GM23338 (cell line): ENCODE data around the gene FTH1. TPM values are rescaled to one million over a fixed set of nuclear protein-coding genes. Genes with fewer than 3 reads are reported as not detected.
A peak's percentile ranks its signal among the peaks of the same experiment; 100 is the strongest.

ENCODE experiments used
- ATAC-seq: fragments of 200-7000 bp; cut with Tn5 transposase; 3 replicates; pipeline ENCODE4 v1.9.1; 2020
- DNase-seq: peaks from one replicate; pipeline ENCODE4 v3.0.0-alpha.2; 2015; ENCODE audit warnings: low spot score
- H2AFZ ChIP-seq: fragments of 200-600 bp; sonication (generic); 2 replicates; pipeline ENCODE4 v1.8.0; 2016; ENCODE audit warnings: antibody characterized with exemption, mild to moderate bottlenecking, moderate library complexity
- H3F3A ChIP-seq: fragments of 200-600 bp; sonication (generic); replicated peaks from 2 replicates; pipeline ENCODE4 v1.8.0; 2017; ENCODE audit warnings: antibody characterized with exemption, mixed run types, low read depth
- H3K27ac ChIP-seq: fragments of 200-600 bp; sonication (generic); 2 replicates; pipeline ENCODE4 v1.6.1; 2016; ENCODE audit warnings: low read depth
- H3K27me3 ChIP-seq: fragments of 200-600 bp; sonication (generic); 2 replicates; pipeline ENCODE4 v1.8.0; 2016; ENCODE audit warnings: mild to moderate bottlenecking, mixed run types, moderate library complexity; ENCODE audit not compliant: insufficient read depth
- H3K36me3 ChIP-seq: fragments of 200-600 bp; sonication (generic); 2 replicates; pipeline ENCODE4 v1.8.0; 2016; ENCODE audit warnings: mild to moderate bottlenecking; ENCODE audit not compliant: insufficient read depth
- H3K4me1 ChIP-seq: fragments of 200-600 bp; sonication (generic); 2 replicates; pipeline ENCODE4 v1.8.0; 2016; ENCODE audit warnings: mild to moderate bottlenecking, moderate library complexity; ENCODE audit not compliant: insufficient read depth
- H3K4me2 ChIP-seq: fragments of 200-600 bp; sonication (generic); 2 replicates; pipeline ENCODE4 v1.7.1; 2017; ENCODE audit warnings: mixed run types
- H3K4me3 ChIP-seq: fragments of 200-600 bp; sonication (generic); 2 replicates; pipeline ENCODE4 v1.6.1; 2016; ENCODE audit warnings: mixed run types
- H3K79me2 ChIP-seq: fragments of 200-600 bp; sonication (generic); replicated peaks from 2 replicates; pipeline ENCODE4 v1.8.0; 2017; ENCODE audit warnings: mild to moderate bottlenecking; ENCODE audit not compliant: insufficient read depth
- H3K9me2 ChIP-seq: fragments of 200-600 bp; sonication (generic); 2 replicates; pipeline ENCODE4 v1.8.0; 2017; ENCODE audit not compliant: insufficient read depth
- H4K20me1 ChIP-seq: fragments of 200-600 bp; sonication (generic); replicated peaks from 2 replicates; pipeline ENCODE4 v1.8.0; 2017; ENCODE audit warnings: mild to moderate bottlenecking; ENCODE audit not compliant: insufficient read depth
- H3K27ac Mint-ChIP-seq: 2 replicates; pipeline ENCODE4 v1.8.0; 2020; ENCODE audit warnings: inconsistent platforms, mild to moderate bottlenecking, moderate library complexity, mixed read lengths
- H3K27me3 Mint-ChIP-seq: 3 replicates; pipeline ENCODE4 v1.8.0; 2022; ENCODE audit warnings: low read depth, mild to moderate bottlenecking, moderate library complexity, mixed read lengths, inconsistent platforms; ENCODE audit not compliant: insufficient read depth, poor library complexity
- H3K36me3 Mint-ChIP-seq: 3 replicates; pipeline ENCODE4 v1.8.0; 2021; ENCODE audit warnings: low read depth, mild to moderate bottlenecking, inconsistent platforms, moderate library complexity, mixed read lengths
- H3K4me1 Mint-ChIP-seq: 3 replicates; pipeline ENCODE4 v1.8.0; 2020; ENCODE audit warnings: mild to moderate bottlenecking, inconsistent platforms, mixed read lengths
- H3K4me3 Mint-ChIP-seq: 3 replicates; pipeline ENCODE4 v1.8.0; 2021; ENCODE audit warnings: moderate library complexity, mild to moderate bottlenecking, inconsistent platforms, mixed read lengths
- H3K9me3 Mint-ChIP-seq: 3 replicates; pipeline ENCODE4 v1.8.0; 2020; ENCODE audit warnings: moderate library complexity, mild to moderate bottlenecking, inconsistent platforms, mixed read lengths
- CREB1 ChIP-seq: fragments of 250-450 bp; sonication (Bioruptor Pico); IDR thresholded peaks from 2 replicates; pipeline ENCODE4 v1.5.0; 2020; ENCODE audit warnings: low read depth, mild to moderate bottlenecking, moderate library complexity
- CTCF ChIP-seq, 2 experiments: fragments of 200-600 bp in 1 of 2; sonication (generic) in 1 of 2; conservative IDR thresholded peaks; 2 replicates each; pipeline versions ENCODE4 v1.5.1 to v1.6.1; 2016 to 2017; ENCODE audit warnings: antibody characterized with exemption in 2 of 2, low read depth in 2 of 2, mild to moderate bottlenecking in 2 of 2, moderate library complexity in 1 of 2
- ETS1 ChIP-seq: IDR thresholded peaks from 2 replicates; pipeline ENCODE4 v1.6.1; 2016; ENCODE audit warnings: antibody characterized with exemption
- EZH2 ChIP-seq: fragments of 200-600 bp; sonication (generic); IDR thresholded peaks from one replicate; pipeline ENCODE4 v1.8.0; 2017; ENCODE audit warnings: antibody characterized with exemption, mild to moderate bottlenecking, low read depth; ENCODE audit not compliant: unreplicated experiment
- EZH2phosphoT487 ChIP-seq: fragments of 200-600 bp; sonication (generic); IDR thresholded peaks from one replicate; pipeline ENCODE4 v1.8.1; 2018; ENCODE audit warnings: antibody characterized with exemption; ENCODE audit not compliant: unreplicated experiment
- JUNB ChIP-seq: IDR thresholded peaks from one replicate; pipeline ENCODE4 v1.6.1; 2016; ENCODE audit warnings: antibody characterized with exemption; ENCODE audit not compliant: unreplicated experiment
- NANOG ChIP-seq: IDR thresholded peaks from 2 replicates; pipeline ENCODE4 v1.6.1; 2016; ENCODE audit warnings: antibody characterized with exemption, borderline replicate concordance
- POLR2AphosphoS5 ChIP-seq: IDR thresholded peaks from 2 replicates; pipeline ENCODE4 v1.6.1; 2016; ENCODE audit warnings: antibody characterized with exemption, low read depth
- REST ChIP-seq: IDR thresholded peaks from one replicate; pipeline ENCODE4 v1.6.1; 2018; ENCODE audit warnings: antibody characterized with exemption; ENCODE audit not compliant: unreplicated experiment
- STAT1 ChIP-seq: IDR thresholded peaks from one replicate; pipeline ENCODE4 v1.6.1; 2016; ENCODE audit warnings: antibody characterized with exemption; ENCODE audit not compliant: unreplicated experiment
- ZNF114 ChIP-seq: fragments of 250-450 bp; sonication (Bioruptor Pico); IDR thresholded peaks from 2 replicates; pipeline ENCODE4 v1.5.0; 2020; ENCODE audit warnings: mild to moderate bottlenecking, moderate library complexity
- ZNF331 ChIP-seq: fragments of 250-450 bp; sonication (Bioruptor Pico); IDR thresholded peaks from 2 replicates; pipeline ENCODE4 v1.5.0; 2020; ENCODE audit warnings: low read depth, mild to moderate bottlenecking, moderate library complexity
- ZNF462 ChIP-seq: fragments of 250-450 bp; sonication (Bioruptor Pico); IDR thresholded peaks from 2 replicates; pipeline ENCODE4 v1.5.0; 2020; ENCODE audit warnings: mild to moderate bottlenecking, moderate library complexity
- polyA plus RNA-seq: library from polyadenylated mRNA; unstranded; fragments of >200 nt; fragmentation: Nextera tagmentation; extraction: Ambion mirVana; gene quantifications from 2 replicates; pipeline ENCODE4 v1.2.1, GENCODE V29; 2016
- total RNA-seq: library from RNA; depleted of rRNA; stranded (reverse); fragments of >200 nt; shearing (Covaris generic); gene quantifications from 2 replicates; pipeline ENCODE4 v1.2.3, GENCODE V29; 2014

Gene FTH1
- total and polyA plus RNA-seq, 2 experiments from 2014 or later, result 718 to 2,750 TPM

- H3K4me1 Mint-ChIP-seq, result peaks cover 11% of the 10 kb centered on the region
- peaks cover 32% of the 10 kb centered on the region for H4K20me1 ChIP-seq
- ATAC-seq, result no peak
- no peaks in the 10 kb centered on the region for H3K9me2 ChIP-seq
- peaks cover 27% of the 10 kb centered on the region for H3K36me3 ChIP-seq
- no peak overlapping the region for H3K27ac Mint-ChIP-seq
- peaks cover 2% of the 10 kb centered on the region; the same call in 2 of the 3 replicates for H3K9me3 Mint-ChIP-seq
- H2AFZ ChIP-seq, result no peak overlapping the region
- peaks cover 30% of the 10 kb centered on the region for H3K79me2 ChIP-seq
- H3K4me3 ChIP-seq, result no peak overlapping the region
- no peak for TF ChIP-seq JUNB
- no peak for TF ChIP-seq CREB1 (CRISPR knock-in tag)
- no peak for TF ChIP-seq ZNF114 (CRISPR knock-in tag)
- TF ChIP-seq REST, result no peak
- TF ChIP-seq ZNF462 (CRISPR knock-in tag), result no peak
- TF ChIP-seq POLR2AphosphoS5, result no peak
- no peak for TF ChIP-seq EZH2
- no peak for TF ChIP-seq ETS1
- no peak for TF ChIP-seq NANOG
- TF ChIP-seq ZNF331, result no peak
- TF ChIP-seq CTCF (conservative IDR thresholded peaks at IDR 0.05; ENCODE audit: low read depth in 2 of 2), result no peak
- TF ChIP-seq EZH2phosphoT487, result no peak
- no peak for TF ChIP-seq STAT1
- H3F3A ChIP-seq, result peaks cover 27% of the 10 kb centered on the region
- peaks cover 21% of the 10 kb centered on the region for H3K27me3 Mint-ChIP-seq
- peaks cover 49% of the 10 kb centered on the region for H3K36me3 Mint-ChIP-seq
- no peaks in the 10 kb centered on the region for H3K27me3 ChIP-seq
- H3K4me1 ChIP-seq, result peaks cover 13% of the 10 kb centered on the region; the same call in 1 of the 2 replicates
- no peak overlapping the region for H3K4me3 Mint-ChIP-seq
- 0 out of 2 replicates have a peak overlapping the region, but pooled peaks have one; percentile 26 for H3K27ac ChIP-seq
- H3K4me2 ChIP-seq, result no peak overlapping the region
- no peak for DNase-seq
These were observed 4.5 kb downstream of the FTH1 start for GRCh38 chr11:61963016-61963281.
